Measurements from ENCODE around the gene BPI.
"Not testable (repeated sequence)": the region's sequence is repeated elsewhere in the genome, so short reads cannot be mapped to it uniquely, and the experiment has no call there.

The BPI gene

DNA sequence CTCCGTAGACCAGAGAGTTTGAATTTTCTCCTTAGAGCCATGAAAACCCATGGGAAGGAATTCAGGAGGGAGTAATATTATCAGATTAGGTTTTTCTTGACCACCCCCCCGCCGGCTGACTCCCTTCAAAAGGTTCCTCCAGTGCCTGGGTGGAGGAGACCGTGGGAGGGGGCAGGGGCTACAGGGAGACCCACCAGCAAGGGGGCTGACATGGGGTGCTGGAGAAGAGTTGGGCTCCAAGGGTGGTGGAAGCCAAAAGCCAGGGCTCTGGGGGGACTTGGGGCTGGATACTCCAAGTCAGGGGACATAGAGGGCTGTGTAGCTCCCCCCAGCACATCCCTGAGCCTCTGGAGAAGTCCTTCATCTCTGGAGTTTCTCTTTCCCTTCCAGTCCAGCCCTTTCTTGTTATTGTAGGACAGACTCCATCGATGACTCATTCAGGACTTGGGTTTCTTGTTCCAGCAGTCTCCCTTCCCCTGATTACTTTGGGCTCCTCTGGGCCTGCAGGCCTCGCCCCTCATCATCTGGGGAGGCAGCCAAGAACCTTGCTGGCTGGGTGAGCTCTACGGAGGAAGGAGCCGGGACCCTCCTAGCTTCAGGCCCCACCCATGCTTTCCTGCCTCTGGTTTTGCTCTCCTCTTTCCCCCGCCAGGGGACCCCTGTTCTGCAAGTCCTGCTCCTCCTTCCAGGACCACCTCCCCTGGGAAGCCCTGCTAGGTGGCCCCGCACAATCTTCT is 32.9 kb upstream of the BPI start:
- no peak for ATAC-seq
- DNase-seq (ENCODE audit: low spot score in 2 of 2) = no peak
- H3K36me3 Mint-ChIP-seq = no peaks in the 10 kb centered on the region
- no peak overlapping the region for H3K27ac Mint-ChIP-seq
- H3K4me3 Mint-ChIP-seq = no peak overlapping the region
- no peaks in the 10 kb centered on the region for H3K4me1 Mint-ChIP-seq
- H3K9me3 Mint-ChIP-seq = no peaks in the 10 kb centered on the region

GRCh38 chr20:38271608-38272120 is 32.3 kb upstream of the BPI start:
- ATAC-seq = no peak
- no peaks in the 10 kb centered on the region for H3K36me3 Mint-ChIP-seq
- no peaks in the 10 kb centered on the region for H3K4me1 Mint-ChIP-seq
- H3K27ac Mint-ChIP-seq = no peak overlapping the region
- DNase-seq (ENCODE audit: low spot score in 2 of 2) = no peak
- no peaks in the 10 kb centered on the region for H3K9me3 Mint-ChIP-seq
- no peak overlapping the region for H3K4me3 Mint-ChIP-seq

DNA sequence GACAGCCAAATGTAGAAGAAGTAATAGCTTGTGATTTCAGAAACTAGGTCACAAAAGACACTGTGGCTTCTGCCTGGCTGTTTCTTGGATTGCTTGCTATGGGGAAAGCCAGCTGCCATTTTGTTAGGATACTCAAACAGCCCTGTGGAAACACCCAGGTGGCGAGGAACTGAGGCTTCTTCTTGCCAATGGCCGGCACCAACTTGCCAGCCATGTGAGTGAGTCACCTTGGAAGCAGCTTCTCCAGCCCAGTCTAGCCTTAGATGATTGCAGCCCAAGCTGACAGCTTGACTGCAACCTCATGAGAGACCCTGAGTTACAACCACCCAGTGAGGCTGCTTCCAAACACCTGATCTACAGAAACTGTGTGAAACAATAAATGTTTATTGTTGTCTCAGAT is 31.6 kb upstream of the BPI start:
- Mint-ChIP-seq H3K36me3 (no peaks in the 10 kb centered on the region), H3K9me3 (no peaks in the 10 kb centered on the region), H3K27ac (no peak overlapping the region), H3K4me1 (no peaks in the 10 kb centered on the region), H3K4me3 (no peak overlapping the region)
- DNase-seq (ENCODE audit: low spot score in 2 of 2) (no peak), ATAC-seq (no peak)

GRCh38 chr20:38272961-38273360 is 31.0 kb upstream of the BPI start:
- Mint-ChIP-seq H3K27ac (no peak overlapping the region), H3K9me3 (no peaks in the 10 kb centered on the region), H3K36me3 (no peaks in the 10 kb centered on the region), H3K4me3 (no peak overlapping the region), H3K4me1 (no peaks in the 10 kb centered on the region)
- ATAC-seq = no peak
- no peak for DNase-seq (ENCODE audit: low spot score in 2 of 2)

GRCh38 chr20:38275815-38276550 is 28.0 kb upstream of the BPI start:
- no peak overlapping the region for H3K4me3 Mint-ChIP-seq
- ATAC-seq (no peak), DNase-seq (ENCODE audit: low spot score in 2 of 2) (no peak)
- no peaks in the 10 kb centered on the region for H3K4me1 Mint-ChIP-seq
- H3K36me3 Mint-ChIP-seq = no peaks in the 10 kb centered on the region
- H3K9me3 Mint-ChIP-seq = no peaks in the 10 kb centered on the region
- no peak overlapping the region for H3K27ac Mint-ChIP-seq

- ATAC-seq = no peak
- no peaks in the 10 kb centered on the region for H3K36me3 Mint-ChIP-seq
- DNase-seq (ENCODE audit: low spot score in 2 of 2) = no peak
- no peaks in the 10 kb centered on the region for H3K4me1 Mint-ChIP-seq
- no peak overlapping the region for H3K4me3 Mint-ChIP-seq
- no peaks in the 10 kb centered on the region for H3K9me3 Mint-ChIP-seq
- H3K27ac Mint-ChIP-seq = no peak overlapping the region
Observed at GRCh38 chr20:38277285-38277684, 26.7 kb upstream of the BPI start.

DNA sequence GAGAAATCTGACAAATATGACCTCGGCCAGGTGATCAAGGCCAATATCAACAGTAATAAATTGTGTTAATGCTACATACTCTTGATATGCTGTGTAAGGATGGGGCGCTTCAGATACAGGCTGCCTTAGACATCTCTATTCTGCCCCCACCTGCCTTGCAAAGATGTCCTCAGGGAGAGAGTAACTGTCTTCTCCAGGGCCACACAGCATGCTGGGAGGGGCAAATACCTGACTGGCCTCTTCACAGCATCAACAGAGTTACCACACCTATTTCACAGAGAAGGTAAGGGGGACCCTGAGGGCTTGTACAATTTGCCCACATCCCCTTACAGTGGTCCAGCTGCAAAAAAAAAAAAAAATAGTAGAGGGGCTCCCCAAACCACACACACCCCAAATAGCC is 26.3 kb upstream of the BPI start:
- Mint-ChIP-seq H3K27ac (no peak overlapping the region), H3K9me3 (no peaks in the 10 kb centered on the region), H3K4me1 (no peaks in the 10 kb centered on the region), H3K4me3 (no peak overlapping the region), H3K36me3 (no peaks in the 10 kb centered on the region)
- ATAC-seq (no peak), DNase-seq (ENCODE audit: low spot score in 2 of 2) (no peak)

- ATAC-seq (no peak), DNase-seq (ENCODE audit: low spot score in 2 of 2) (no peak)
- no peaks in the 10 kb centered on the region for H3K9me3 Mint-ChIP-seq
- no peak overlapping the region for H3K4me3 Mint-ChIP-seq
- no peaks in the 10 kb centered on the region for H3K4me1 Mint-ChIP-seq
- no peaks in the 10 kb centered on the region for H3K36me3 Mint-ChIP-seq
- H3K27ac Mint-ChIP-seq = no peak overlapping the region
Observed at GRCh38 chr20:38278131-38278530, 25.8 kb upstream of the BPI start.

DNA sequence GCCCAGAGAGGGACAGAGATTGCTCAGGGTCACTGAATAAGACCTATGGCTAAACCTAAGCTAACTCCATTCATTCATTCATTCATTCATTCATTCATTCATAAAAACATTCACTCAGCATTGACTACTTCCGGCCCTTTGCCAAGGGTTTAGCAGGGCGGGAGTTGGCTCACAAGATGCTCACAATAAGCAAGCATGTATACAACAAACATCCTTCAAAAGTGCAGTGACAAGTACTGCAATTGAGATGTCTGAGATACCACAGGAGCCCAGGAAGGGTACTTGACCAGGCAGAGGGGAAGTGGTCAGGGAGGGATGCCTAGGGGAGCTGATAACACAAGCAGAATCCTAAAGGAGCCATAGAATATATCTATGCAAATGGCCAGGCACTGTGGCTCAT is 25.2 kb upstream of the BPI start:
- DNase-seq (ENCODE audit: low spot score in 2 of 2) (no peak), ATAC-seq (no peak)
- H3K36me3 Mint-ChIP-seq = no peaks in the 10 kb centered on the region
- H3K4me1 Mint-ChIP-seq = no peaks in the 10 kb centered on the region
- H3K4me3 Mint-ChIP-seq = no peak overlapping the region
- no peaks in the 10 kb centered on the region for H3K9me3 Mint-ChIP-seq
- H3K27ac Mint-ChIP-seq = no peak overlapping the region

DNA sequence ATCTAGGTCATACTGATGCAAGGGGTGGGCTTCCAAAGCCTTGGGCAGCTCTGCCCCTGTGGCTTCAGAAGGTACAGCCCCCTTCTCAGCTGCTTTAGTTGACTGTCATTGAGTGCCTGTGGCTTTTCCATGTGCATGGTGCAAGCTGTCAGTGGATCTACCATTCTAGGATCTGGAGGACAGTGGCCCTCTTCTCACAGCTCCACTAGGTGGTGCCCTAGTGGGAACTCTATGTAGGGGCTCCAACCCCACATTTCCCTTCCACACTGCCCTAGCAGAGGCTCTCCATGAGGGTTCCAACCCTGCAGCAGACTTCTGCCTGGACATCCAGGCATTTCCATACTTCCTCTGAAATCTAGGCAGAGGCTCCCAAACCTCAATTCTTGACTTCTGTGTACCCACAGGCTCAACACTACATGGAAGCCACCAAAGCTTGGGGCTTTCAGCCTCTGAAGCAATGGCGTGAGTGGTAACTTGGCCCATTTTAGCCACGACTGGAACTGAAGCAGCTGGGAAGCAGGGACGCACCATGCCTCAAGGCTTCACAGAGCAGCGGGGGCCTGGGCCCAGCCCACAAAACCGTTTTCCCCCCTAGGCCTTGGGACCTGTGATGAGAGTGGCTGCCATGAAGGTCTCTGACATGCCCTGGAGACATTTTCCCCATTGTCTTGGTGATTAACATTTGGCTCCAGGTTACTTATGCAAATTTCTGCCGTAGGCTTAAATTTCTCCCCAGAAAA is 22.6 kb upstream of the BPI start:
- not testable (repeated sequence) for H3K4me3 Mint-ChIP-seq; DNase-seq (ENCODE audit: low spot score in 2 of 2); H3K4me1 Mint-ChIP-seq

DNA sequence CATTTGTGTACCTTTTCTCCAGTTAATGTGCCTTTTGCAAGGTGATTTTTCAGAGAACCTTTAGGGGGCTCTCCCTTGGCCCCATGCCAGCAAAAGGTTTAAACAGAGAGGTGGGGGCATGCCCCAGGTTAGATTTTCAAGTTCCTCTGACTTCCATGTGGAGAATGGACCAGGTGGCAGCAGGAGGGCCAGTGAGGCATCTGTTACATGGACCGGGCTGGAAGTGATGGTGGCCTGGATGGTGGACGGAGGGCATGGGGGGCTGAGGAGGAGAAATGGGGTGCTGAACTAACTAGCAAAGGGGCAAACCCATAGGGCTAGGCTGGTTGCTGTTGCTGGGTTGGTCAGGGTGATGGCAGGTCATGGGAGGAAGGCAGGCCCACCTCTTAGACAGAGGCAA is 20.7 kb upstream of the BPI start:
- Mint-ChIP-seq H3K4me1 (no peaks in the 10 kb centered on the region), H3K27ac (no peak overlapping the region), H3K9me3 (no peaks in the 10 kb centered on the region), H3K4me3 (no peak overlapping the region), H3K36me3 (no peaks in the 10 kb centered on the region)
- ATAC-seq = no peak
- no peak for DNase-seq (ENCODE audit: low spot score in 2 of 2)

More for the DNA sequence above, 22.6 kb upstream of the BPI start:
- ATAC-seq, H3K9me3 Mint-ChIP-seq, H3K27ac Mint-ChIP-seq, H3K36me3 Mint-ChIP-seq: not testable (repeated sequence)

DNA sequence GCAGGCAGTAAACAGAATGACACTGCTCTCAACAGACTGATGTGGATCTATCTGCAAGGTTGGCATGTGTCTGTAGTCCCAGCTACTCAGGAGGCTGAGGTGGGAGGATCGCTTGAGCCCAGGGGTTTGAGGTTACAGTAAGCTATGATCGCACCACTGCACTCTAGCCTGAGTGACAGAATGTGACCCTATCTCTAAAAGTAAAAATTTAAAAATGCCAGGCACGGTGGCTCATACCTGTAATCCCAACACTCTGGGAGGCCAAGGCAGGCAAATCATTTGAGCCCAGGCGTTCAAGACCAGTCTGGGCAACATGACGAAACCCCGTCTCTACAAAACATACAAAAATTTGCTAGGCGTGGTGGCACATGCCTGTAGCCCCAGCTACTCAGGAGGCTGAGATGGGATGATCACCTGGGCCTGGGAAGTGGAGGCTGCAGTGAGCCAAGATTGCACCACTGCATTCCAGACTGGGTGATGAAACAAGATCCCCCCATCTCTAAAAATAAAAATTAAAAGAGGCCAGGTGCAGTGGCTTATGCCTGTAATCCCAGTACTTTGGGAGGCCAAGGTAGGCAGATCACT is 19.8 kb upstream of the BPI start:
- ATAC-seq; H3K4me3 Mint-ChIP-seq; H3K9me3 Mint-ChIP-seq; H3K36me3 Mint-ChIP-seq; H3K27ac Mint-ChIP-seq; DNase-seq (ENCODE audit: low spot score in 2 of 2); H3K4me1 Mint-ChIP-seq: not testable (repeated sequence)

- Mint-ChIP-seq H3K36me3 (no peaks in the 10 kb centered on the region), H3K9me3 (no peaks in the 10 kb centered on the region), H3K4me1 (no peaks in the 10 kb centered on the region), H3K27ac (no peak overlapping the region), H3K4me3 (no peak overlapping the region)
- DNase-seq (ENCODE audit: low spot score in 2 of 2) (no peak), ATAC-seq (peak; percentile 45)
Observed at GRCh38 chr20:38284893-38285444, 19.0 kb upstream of the BPI start.

GRCh38 chr20:38286586-38287531 is 17.1 kb upstream of the BPI start:
- Mint-ChIP-seq H3K9me3 (no peaks in the 10 kb centered on the region), H3K4me3 (no peak overlapping the region), H3K4me1 (no peaks in the 10 kb centered on the region), H3K27ac (no peak overlapping the region), H3K36me3 (no peaks in the 10 kb centered on the region)
- DNase-seq (ENCODE audit: low spot score in 2 of 2) (no peak), ATAC-seq (no peak)

All from stimulated activated effector memory CD8-positive, alpha-beta T cell treated with anti-CD3 and anti-CD28 coated beads, Interleukin-12 subunit alpha, Interleukin-12 subunit beta, amount 100 ng/mL, for 72 hours (primary cell).